PC-9 (cell line): ENCODE measurements around the gene WNT3.

Source experiments
- CTCF ChIP-seq: fragments of 200-600 bp; sonication (generic); conservative IDR thresholded peaks from 2 replicates; pipeline ENCODE4 v1.6.1; 2017; ENCODE audit warnings: mixed run types, antibody characterized with exemption, mild to moderate bottlenecking, moderate library complexity
- EZH2 ChIP-seq: fragments of 200-600 bp; sonication (generic); IDR thresholded peaks from 2 replicates; pipeline ENCODE4 v1.8.0; 2017; ENCODE audit warnings: antibody characterized with exemption, low read depth

- TF ChIP-seq CTCF, result no peak
- no peak for TF ChIP-seq EZH2
Observed at GRCh38 chr17:46866325-46866724, 47.8 kb upstream of the WNT3 start.
